EH (cell line): Measurements from ENCODE around the gene RAB7A.

ENCODE experiments used
- DNase-seq: peaks from one replicate; pipeline ENCODE4 v3.0.0-alpha.2; 2015; ENCODE audit warnings: low read depth

RAB7A gene

DNA sequence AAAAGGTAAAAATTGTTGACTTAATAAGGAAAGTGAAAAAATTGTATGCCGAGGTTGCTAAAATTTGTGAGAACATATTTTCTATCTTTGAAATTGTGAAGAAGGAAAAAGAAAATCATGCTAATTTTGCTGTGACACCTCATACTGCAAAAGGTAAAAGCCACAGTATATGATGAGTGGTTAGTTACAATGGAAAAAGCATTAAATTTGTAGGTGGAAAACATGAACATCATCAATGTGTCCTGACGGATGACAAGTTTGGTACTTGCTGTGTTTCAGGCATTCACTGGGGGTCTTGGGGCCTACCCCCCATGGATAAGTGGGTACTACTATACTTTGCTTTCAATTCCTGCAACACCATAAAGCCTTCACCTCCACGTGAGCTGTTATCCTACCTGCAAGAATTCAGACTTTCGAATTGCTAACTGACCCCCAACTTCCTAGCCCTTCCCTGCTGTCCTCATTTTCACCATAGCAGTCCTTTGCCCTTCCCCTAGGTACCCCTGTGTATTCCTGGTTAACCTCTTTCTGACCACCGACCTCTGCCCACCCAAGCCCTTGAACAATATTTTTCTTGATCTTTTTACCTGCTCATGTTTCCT is 62.4 kb downstream of the RAB7A start:
- DNase-seq: no peak

DNA sequence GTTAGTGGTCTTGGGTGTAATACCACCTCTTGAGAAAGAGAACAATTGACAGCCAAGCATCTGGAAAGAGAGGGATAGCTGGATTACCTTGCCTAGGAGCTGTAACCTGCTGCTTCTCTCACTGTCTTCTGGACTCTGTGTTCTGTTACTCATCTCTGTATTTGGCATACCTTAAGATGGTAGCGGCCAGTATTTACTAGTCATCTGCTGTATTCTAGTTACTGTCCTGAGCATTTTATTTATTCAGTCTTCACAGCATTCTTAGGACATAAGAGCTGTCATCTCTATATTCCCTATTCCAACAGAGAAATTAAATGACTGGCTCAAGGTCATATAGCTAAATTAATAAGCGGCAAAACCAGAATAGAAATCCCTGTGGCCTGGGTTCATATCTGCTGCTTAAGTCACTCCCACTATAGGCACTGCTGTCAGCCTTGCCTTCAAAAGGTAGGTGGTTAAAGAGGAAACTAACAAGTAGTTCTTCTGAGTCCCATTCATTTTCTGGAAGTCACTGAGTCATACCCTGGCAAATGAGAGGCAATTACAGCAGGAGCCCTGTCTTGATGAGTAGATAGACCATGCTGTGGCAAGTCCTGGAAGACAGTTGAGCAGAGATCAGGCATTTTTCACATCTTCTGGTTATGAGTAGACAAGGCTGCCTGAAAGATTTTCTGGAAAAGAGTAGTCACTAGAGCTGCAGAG is 68.2 kb downstream of the RAB7A start:
- peak; percentile 95 for DNase-seq

DNA sequence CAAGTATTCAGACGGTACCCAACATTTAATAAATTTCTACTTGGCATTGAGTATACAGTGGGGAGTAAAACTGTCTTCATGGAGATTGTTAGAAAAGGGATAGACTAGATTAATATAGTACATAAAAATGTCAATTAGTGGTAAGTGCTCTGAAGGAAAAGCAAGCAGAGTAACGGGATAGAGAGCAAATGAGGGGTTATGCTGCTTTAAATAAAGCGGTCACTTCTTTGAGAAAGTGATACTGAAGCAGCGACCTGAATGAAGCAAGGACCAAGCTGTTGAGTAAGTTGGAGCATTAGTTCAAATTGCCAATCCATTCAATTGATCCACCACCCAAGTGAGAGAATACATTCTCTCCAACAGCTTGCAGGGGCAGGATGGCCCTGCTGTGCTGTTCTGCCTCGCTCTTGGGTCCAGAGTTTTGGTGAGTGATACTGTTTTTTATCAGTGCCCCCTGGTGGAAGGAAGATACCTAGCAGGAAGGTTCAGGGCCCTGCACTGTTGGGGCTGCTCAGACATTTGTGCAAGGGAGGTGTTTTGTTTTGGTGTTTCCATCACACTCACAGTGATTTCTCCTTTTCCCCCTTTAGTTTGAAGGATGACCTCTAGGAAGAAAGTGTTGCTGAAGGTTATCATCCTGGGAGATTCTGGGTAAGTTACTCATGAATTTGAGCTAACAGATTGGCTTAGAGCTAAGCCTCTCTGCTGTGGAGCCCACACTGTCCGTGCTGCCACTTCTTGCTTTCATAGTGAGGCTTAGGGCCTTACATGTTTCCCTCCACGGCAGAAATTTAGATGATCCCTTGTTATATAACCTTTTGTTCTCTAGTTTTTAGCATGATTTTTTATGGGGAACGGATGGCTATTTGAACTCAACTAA is 69.0 kb downstream of the RAB7A start:
- peak; percentile 76 for DNase-seq

DNA sequence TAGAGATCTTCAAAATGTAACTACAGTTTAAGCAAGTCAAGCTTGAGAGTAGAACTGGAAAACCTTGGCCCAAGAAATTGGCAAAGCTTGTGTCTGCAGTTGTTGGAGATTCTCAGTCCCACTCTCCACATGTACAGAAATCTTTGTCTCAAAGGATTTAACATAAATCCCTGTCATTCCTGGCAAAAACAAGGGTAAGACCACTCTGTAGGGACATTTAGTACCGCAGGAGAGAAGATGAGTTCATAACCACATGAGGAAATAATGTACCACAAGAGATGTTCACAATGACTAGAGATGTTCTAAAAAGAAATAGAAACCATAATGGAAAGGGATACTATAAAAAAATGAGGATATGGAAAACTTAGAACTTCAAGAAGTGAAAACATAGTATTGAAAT is 73.7 kb downstream of the RAB7A start:
- no peak for DNase-seq

DNA sequence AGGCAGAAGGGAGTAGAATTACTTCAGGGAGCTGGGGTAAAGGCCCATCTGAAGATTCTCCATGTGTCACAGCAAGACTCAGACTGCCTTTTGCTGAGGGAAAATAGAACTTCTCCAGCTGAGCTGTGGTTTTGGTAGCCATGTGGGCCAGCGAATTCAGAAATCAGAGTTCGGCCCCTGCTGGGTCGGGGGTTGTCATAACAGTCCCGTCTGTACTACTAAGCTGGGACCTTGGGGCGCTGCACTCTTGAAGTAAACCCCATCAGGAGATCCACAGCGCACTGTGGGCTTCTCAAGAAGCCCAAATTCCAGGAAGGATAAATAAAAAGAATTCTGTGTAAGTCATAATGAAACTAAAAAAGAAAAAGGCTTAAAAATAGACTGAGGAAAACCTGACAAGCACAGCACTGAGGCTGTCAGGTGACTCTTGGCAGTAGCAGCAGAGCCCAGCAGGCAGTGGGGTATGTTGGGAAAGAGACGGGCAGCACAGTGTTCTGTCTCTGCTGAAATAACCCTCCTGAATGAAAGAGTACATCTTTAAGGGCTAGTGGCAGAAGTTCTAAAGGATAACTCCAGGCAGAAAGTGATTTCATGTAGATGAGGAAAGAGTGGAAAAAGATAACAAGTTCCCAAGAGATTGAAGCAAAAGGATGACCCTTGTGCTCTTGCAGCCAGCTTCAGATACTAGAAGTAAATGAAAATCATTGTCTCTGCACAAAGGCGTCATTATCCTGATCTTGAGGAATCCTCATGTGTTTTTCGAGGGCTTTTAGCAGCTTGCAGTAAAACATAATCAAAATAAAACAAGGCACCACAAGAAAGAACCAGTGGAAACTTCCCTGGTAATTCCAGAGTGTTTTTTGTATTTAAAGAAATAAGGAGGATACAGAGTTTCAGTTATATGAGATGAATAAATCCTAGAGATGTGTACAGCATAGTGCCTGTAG is 74.5 kb downstream of the RAB7A start:
- DNase-seq: no peak

DNA sequence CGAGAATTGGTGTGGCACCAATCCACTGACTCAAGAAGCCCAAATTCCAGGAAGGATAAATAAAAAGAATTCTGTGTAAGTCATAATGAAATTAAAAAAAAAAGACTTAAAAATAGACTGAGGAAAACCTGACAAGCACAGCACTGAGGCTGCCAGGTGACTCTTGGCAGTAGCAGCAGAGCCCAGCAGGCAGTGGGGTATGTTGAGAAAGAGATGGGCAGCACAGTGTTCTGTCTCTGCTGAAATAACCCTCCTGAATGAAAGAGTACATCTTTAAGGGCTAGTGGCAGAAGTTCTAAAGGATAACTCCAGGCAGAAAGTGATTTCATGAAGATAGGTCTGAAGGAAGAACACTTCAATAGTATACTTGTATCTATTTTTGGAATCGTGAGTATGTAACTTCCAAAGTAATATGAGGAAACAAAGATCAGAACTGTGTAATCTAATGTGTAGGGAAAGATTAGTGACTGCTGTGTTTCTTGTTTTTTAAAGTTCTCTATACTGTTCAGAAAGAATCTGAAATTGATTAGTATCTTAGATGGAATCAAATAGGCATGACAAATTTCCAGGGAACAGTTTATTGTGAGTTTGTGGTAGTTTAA is 75.9 kb downstream of the RAB7A start:
- DNase-seq: no peak

DNA sequence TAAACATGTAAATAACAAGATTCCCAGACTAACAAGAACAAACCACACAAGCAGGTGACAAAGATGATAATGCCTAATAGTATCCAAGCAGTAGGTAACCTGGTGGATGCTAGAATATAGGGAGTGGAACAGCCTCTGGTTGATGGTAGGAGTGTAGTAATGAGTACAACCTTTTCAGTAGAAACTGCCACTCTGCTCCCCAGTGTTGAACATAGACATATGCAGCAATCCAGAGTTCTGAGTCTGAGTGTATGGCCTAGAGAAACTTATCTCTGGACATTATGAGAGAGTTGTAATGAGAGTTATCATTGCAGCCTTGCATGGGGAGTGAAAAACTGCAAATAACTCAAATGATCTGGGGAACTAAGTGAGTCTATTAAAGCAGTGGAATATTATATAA is 77.3 kb downstream of the RAB7A start:
- DNase-seq: no peak

DNA sequence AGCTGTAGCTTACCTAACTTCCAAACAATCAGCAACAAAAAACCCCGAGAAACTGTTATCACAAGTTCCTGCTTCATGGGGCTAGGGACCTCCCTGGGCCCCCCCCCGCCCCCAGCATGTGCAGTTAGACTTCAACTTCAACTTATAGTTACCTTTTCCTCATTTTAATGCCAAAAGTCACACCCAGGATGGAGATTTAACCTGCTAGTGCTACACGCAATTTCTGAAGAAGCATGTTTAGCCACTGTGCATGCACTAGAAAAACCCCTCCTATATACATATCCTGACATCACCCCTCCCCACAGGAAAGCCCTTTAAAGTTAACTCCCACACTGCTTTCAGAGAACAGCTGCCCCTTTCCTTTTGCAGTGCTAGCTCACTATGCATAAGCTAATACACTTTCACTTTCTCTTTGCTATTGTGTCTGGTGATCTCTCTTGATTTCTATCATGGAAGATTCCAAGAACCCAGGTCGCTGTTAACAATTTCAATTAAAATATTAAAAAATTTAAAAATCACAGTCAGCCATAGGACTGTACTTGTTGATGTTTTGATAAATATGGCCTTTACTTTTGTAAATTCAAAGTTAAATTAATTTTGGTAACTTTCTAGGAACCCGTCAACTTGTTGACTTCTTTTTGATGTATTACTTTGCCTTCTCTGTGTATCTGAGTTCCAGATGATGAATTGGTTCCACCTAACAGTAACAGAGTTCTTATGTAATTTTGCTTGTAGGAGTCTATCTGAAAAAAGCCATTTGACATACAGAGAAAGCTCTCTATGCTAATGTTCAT is 78.2 kb downstream of the RAB7A start:
- peak; percentile 43 for DNase-seq

DNA sequence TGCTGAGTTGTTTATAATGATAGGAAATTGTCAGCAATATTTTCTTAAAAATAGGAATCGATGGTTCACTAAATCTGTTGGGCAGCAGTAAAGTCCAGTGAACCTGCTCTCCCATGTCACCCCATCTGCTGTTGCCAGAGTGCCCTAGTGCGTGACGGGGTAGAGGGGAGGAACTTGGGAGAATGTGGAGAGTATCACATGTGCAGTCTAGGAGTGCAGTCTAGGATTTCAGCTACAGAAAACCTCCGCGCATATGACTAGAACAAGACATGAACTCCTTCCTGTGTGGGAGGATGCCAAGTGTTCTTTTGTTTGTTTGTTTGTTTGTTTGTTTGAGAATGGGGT is 78.8 kb downstream of the RAB7A start:
- no peak for DNase-seq

DNA sequence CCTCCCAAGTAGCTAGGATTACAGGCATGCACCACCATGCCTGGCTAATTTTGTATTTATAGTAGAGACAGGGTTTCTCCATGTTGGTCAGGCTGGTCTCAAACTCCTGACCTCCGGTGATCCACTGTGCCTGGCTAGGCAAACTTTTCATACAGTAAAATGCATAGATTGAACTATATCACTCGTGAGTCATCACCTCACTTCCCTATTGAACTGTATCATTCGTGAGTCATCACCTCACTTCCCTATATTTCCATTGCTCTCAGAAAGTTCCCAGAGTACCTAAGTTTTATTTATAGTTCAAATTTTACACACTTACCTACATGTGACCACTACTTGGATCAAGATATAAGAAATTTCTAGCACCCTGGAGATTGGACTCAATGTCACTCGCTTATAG is 79.8 kb downstream of the RAB7A start:
- DNase-seq: peak; percentile 44

DNA sequence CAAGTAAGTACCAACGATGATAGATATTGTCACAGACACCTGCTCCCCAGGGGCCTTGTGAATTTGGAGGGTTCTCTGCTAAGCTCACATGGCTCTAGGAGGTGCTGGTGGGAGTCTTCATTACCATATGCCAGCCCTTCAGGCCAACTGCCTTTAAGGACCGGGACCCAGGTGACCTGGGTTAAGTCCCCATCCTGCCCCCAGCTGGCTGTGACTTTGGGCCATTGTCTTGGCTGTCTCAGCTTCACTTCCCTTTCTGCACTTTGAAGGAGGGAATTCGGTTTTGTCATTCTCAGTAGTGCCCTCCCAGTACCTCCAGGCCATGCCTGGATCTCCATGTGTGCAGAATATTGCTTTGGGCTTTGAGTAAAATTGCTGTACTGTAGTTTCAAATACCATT is 80.6 kb downstream of the RAB7A start:
- DNase-seq: no peak

DNA sequence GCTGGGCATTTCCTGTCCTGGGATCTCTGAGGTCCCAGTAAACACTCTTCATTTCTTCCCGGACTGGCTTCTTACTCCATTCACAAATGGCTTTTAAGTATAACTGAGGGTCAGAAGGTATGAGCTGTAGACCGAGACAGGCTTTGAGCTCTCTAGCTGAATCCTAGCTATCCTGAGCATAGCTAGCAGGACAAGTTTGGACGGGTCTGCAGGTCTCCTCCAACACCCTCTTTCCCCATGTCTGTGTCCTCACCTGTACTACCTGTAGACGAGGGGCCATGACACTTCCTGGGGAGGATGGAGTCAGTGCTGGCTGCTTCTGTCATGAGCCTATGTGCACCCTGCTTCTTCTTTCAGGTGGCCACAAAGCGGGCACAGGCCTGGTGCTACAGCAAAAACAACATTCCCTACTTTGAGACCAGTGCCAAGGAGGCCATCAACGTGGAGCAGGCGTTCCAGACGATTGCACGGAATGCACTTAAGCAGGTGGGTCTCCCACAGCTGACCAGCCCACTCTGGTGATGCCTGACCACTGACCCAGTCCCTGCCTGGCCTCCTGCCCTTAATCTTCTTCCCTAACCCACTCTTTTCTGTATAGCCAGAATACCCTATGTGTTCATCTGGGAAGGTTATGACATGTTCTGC is 81.3 kb downstream of the RAB7A start:
- DNase-seq: no peak

DNA sequence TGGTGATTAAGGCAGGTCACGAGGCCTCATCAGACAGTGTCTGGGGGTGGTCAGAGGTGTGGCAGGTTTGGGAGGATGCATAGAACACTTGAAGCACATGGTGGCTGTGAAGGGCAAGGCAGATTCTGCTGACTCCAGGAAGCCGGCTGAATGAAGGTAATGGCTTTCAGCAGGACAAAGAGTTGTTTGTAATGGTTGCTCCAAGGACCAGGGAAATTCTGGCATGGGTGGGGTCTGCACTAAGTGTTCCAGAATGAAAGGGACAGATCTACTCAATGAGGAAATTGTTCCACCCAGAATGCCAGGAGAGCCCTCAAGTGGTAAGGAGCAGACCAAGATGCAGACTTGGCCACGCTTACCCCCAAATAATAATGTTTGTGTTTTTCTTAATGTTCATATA is 82.7 kb downstream of the RAB7A start:
- no peak for DNase-seq

DNA sequence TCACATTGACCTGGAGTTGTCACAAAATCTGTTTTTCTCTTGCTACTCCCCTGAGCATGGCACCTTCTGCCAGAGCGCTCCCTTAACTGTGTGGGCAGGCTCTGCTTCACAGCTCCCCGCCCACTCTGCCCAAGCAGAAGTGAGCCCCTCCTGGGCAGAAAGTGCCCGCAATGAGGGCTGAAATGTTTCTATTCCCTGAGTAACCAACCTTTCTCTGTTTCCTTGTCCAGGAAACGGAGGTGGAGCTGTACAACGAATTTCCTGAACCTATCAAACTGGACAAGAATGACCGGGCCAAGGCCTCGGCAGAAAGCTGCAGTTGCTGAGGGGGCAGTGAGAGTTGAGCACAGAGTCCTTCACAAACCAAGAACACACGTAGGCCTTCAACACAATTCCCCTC is 87.1 kb downstream of the RAB7A start:
- no peak for DNase-seq

DNA sequence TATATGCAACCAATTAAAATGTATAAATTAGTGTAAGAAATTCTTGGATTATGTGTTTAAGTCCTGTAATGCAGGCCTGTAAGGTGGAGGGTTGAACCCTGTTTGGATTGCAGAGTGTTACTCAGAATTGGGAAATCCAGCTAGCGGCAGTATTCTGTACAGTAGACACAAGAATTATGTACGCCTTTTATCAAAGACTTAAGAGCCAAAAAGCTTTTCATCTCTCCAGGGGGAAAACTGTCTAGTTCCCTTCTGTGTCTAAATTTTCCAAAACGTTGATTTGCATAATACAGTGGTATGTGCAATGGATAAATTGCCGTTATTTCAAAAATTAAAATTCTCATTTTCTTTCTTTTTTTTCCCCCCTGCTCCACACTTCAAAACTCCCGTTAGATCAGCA is 88.1 kb downstream of the RAB7A start:
- no peak for DNase-seq

DNA sequence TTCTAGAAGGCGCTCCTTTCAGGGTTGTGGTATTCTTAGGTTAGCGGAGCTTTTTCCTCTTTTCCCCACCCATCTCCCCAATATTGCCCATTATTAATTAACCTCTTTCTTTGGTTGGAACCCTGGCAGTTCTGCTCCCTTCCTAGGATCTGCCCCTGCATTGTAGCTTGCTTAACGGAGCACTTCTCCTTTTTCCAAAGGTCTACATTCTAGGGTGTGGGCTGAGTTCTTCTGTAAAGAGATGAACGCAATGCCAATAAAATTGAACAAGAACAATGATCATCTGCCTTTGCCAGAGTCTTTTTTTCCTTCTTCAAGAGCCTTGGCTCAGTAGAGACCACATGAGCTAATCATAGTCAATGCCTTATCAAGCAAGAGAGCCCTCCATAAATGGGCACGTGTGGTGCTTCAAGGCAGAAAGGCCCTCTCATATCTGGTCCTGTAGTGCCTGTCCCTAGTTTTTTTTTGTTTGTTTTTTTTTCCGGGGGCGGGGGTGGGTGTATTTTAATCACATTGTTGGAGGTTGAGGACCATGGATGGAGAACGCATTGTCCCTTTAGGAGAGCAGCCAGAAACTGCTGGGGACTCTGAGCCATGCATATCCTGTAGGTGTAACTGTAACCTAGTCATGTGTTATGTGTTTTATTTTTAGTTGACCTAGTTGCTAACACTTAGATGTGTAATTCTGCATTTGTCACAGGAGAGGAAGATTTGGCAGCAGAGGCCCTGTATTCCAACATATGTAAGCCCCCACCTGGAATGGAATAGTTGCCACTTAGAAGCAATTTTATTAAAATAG is 88.7 kb downstream of the RAB7A start:
- no peak for DNase-seq

DNA sequence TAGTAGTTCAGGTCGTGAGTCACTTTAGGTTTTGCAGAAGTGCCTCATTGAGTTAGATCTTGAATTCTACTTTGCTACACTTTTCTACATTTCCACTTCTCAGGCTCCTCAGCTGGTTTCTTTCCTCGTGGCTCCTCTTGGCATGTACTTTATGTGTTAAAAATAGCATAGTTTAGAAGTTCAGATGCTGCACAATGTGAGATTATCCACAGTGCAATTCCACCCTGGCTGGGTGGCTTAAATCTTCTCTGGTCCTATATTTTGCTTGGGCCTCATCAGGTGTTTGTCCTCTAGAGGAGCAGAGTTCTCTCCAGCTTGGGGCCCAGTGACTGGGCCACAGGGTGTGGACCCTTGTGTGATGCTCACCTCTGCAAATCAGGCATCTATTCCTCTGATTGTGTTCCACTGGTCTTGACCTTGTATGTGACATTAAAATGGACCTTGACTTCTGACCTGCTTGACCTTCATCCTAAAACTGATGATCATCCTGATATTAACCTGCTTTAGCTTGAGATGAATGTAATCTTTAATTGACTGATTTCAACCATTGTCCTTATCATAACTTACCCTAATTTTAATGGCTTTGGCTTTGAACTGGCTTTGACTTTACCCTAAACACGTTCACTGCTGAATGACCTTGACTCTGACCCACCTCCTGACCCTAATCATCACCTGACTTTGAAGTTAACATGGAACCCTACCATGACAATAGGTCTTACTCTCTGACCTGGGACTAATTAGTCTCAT is 89.5 kb downstream of the RAB7A start:
- no peak for DNase-seq

DNA sequence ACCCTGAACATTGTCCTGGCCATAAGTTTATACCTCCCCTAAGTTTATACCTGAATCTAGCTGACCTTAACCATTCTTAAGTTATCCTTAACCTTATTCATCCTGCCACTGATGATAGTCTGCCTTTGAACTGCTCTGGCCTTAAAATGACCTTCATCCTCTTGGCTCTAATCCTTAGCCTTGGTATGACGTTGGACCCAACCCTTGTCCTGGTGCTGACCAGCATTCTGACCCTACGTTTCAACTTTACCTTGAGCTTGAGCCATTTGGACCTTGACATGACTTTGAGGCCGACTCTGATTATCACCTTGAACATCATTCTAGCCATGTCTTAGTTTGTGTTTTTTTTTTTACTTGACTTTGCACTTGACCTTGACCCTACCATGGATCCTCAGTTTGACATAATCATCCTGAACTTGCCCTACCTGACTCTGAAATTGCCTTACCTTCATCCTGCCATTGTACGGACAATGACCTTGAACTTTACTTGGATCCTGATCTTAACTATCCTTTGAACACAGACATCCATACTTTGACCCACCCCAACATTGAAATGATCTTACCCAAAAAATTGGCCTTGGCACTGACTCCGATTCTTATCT is 92.3 kb downstream of the RAB7A start:
- DNase-seq: no peak
